ENCODE measurements around the gene TRPV3.
"Not testable (repeated sequence)": the region's sequence is repeated elsewhere in the genome, so short reads cannot be mapped to it uniquely, and the experiment has no call there.

TRPV3 gene

DNA sequence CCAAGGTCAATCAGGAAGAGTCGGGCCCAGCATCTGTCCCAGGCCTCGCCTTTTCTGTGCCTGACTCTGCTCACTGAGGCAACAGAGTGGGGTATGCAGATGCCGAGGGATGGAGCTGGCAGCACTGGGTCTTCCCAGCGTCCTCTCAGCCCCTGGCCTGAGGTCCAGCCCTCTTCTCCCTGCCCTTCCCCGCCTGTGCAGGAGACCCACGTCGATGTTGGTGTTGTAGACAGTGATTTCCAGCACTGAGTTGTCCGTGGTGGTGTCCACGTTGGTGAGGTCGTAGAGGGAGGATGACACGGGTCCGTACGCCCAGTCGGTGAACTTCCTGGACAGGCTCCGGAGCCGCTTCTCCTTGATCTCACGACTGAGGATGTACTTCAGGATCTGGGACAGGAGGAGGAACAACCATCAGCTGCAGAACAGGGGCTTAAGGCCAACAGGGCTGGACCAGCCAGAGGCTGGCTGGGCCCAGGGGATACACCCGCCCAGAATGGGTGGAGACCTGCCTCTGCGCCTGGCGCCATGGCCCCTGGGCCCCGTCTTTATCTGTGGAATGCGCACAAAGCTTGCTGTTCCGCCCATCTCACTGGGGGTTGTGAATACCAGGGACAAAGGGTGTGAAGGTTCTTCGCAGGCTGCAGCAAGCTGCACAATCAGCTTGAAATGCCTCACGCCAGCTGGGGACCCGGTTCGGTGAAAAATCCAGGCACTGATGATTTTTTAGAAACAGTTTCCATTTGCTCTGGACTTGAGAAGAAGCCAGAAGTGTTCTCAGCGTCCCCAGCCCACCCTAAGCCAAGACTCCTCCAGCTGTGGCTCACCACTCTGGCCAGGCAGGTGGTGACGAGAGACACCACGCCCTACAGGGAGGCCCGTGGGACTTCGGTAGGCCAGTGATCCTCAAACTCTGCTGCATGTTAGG, 27.5 kb downstream of the TRPV3 start:
- H3K9me3 Mint-ChIP-seq, result no peaks in the 10 kb centered on the region
- H3K4me1 Mint-ChIP-seq, result peaks cover 4% of the 10 kb centered on the region
- peaks cover 3% of the 10 kb centered on the region for H3K27me3 Mint-ChIP-seq
- ATAC-seq (ENCODE audit: low read depth) (no peak), DNase-seq (ENCODE audit: low spot score in 2 of 2) (no peak)
- H3K36me3 Mint-ChIP-seq, result peaks cover 5% of the 10 kb centered on the region
- H3K4me3 Mint-ChIP-seq, result no peak overlapping the region
- no peak overlapping the region for H3K27ac Mint-ChIP-seq

DNA sequence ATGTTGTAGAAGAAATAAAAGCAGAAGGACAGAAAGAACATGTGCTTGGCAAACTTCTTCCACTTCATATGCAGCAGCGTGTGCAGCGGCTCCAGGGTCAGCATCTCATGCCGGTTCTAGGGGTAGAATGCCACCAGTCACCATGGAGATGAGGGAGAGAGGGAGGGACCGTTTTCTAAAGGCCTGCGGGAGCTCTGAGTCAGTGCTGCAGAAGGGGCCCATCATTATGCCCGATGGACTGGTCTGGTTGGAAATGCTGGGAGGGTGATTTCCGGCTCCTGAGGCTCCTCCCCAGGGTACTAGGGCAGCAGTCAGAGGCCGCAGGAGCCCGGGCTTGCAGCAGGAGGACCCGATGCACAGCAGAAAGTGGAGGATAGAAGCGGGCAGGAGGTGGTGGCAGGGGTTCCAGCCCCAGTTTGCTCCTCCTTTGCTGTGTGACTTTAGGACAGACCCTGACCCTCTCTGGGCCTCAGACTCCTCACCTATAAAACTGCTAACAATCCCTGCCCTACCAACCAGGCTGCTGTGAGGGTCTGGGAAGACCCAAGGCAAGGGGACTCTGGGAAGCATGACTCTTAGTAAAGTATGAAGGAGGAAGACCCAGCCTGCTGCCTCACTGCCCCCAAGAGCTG, 28.6 kb downstream of the TRPV3 start:
- no peaks in the 10 kb centered on the region for H3K4me1 Mint-ChIP-seq
- H3K36me3 Mint-ChIP-seq, result peaks cover 7% of the 10 kb centered on the region
- H3K9me3 Mint-ChIP-seq, result no peaks in the 10 kb centered on the region
- H3K27ac Mint-ChIP-seq, result no peak overlapping the region
- peaks cover 3% of the 10 kb centered on the region for H3K27me3 Mint-ChIP-seq
- H3K4me3 Mint-ChIP-seq, result no peak overlapping the region
- no peak for DNase-seq (ENCODE audit: low spot score in 2 of 2)
- ATAC-seq (ENCODE audit: low read depth), result no peak

DNA sequence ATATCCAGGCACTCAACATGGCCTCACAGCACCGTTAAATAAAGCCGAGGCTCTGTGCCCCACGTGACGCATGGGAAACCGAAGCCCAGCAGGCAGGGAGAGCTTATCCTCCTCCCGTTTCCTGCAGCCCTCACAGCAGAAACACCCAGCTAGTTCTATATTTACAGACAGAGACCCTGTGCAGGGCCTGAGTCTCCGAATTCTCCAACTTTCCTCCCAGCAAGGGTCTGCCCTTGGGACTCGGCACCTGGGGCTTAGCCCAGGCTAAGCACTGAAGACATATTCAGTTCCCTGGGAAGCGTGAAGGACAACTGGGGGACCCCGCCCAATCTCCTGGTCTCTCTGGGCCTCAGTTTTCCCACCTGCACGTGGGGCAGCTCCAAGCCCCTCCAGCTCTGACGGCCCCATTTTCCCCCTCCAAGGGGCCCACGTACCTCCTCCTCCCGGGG, 29.2 kb downstream of the TRPV3 start:
- H3K4me1 Mint-ChIP-seq, result no peaks in the 10 kb centered on the region
- DNase-seq (ENCODE audit: low spot score in 2 of 2), result no peak
- no peak for ATAC-seq (ENCODE audit: low read depth)
- no peak overlapping the region for H3K27ac Mint-ChIP-seq
- no peak overlapping the region for H3K4me3 Mint-ChIP-seq
- H3K36me3 Mint-ChIP-seq, result peaks cover 7% of the 10 kb centered on the region
- H3K27me3 Mint-ChIP-seq, result peaks cover 3% of the 10 kb centered on the region
- H3K9me3 Mint-ChIP-seq, result no peaks in the 10 kb centered on the region

DNA sequence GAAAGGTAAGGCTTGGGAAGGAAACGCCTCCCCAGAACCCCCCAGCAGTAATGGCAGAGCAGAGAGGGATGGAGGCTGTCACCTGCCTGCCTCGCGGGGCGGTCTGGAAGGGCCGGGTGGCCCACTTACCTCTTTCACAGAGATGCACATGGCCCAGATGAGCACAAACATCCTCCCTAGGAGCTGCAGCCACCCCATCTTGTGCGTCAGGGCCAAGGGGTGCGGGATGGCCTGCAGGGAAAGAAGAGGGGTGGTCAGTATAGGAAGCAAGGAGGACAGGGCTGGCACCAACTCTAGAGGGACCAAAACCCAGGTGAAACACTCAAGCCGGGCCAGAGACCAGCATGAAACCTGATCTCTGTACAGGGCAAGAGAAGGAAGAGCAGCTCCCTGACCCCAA, 29.7 kb downstream of the TRPV3 start:
- Mint-ChIP-seq H3K9me3 (no peaks in the 10 kb centered on the region), H3K4me1 (no peaks in the 10 kb centered on the region), H3K36me3 (peaks cover 7% of the 10 kb centered on the region), H3K27ac (no peak overlapping the region), H3K4me3 (no peak overlapping the region), H3K27me3 (peaks cover 3% of the 10 kb centered on the region)
- DNase-seq (ENCODE audit: low spot score in 2 of 2) (no peak), ATAC-seq (ENCODE audit: low read depth) (no peak)

DNA sequence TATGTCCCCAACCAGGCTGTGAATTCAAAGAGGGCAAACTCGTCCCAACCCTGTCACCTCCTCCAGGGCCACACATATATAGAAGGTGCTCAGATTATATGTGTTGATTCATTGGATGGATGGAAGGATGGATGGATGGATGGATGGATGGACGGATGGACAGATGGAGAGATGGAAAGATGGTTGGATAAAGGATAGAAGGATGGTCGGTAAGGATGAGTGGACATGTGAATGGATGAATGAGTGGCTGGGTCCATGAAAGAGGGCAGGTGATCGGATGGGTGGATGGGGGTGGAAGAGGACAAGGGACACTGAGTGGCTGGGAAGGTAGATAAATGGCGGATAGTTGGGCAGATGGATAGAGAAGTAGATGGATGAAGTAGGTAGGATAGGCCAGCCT, 30.1 kb downstream of the TRPV3 start:
- H3K4me3 Mint-ChIP-seq, result no peak overlapping the region

DNA sequence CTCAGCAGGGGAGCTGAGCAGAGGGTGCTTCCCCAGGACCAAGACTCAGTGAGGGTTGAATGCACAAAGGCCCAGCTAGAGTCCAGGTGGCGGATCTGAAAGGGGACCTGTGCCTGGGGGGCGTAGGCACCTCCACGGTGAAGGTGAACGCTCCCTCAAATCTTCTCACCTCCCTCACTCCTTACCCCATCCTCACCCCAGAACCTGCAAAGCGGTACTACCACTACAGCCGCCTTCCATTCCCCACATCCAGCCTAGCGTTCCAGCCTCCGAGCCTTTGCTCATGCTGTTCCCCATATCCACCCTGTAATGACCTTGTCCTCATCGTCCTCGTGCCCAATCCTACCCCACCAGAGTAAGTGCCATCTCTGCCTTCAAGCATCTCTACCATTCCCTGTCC, 30.6 kb downstream of the TRPV3 start:
- H3K27ac Mint-ChIP-seq, result no peak overlapping the region
- peaks cover 5% of the 10 kb centered on the region for H3K36me3 Mint-ChIP-seq
- no peak overlapping the region for H3K4me3 Mint-ChIP-seq
- ATAC-seq (ENCODE audit: low read depth) (no peak), DNase-seq (ENCODE audit: low spot score in 2 of 2) (no peak)
- H3K4me1 Mint-ChIP-seq, result no peaks in the 10 kb centered on the region
- H3K9me3 Mint-ChIP-seq, result no peaks in the 10 kb centered on the region
- H3K27me3 Mint-ChIP-seq, result no peaks in the 10 kb centered on the region

More for the DNA sequence above, 30.1 kb downstream of the TRPV3 start:
- H3K9me3 Mint-ChIP-seq, result no peaks in the 10 kb centered on the region
- H3K27me3 Mint-ChIP-seq, result peaks cover under 1% of the 10 kb centered on the region
- no peak for ATAC-seq (ENCODE audit: low read depth)
- no peak for DNase-seq (ENCODE audit: low spot score in 2 of 2)
- no peak overlapping the region for H3K27ac Mint-ChIP-seq
- H3K36me3 Mint-ChIP-seq, result peaks cover 5% of the 10 kb centered on the region
- H3K4me1 Mint-ChIP-seq, result no peaks in the 10 kb centered on the region

DNA sequence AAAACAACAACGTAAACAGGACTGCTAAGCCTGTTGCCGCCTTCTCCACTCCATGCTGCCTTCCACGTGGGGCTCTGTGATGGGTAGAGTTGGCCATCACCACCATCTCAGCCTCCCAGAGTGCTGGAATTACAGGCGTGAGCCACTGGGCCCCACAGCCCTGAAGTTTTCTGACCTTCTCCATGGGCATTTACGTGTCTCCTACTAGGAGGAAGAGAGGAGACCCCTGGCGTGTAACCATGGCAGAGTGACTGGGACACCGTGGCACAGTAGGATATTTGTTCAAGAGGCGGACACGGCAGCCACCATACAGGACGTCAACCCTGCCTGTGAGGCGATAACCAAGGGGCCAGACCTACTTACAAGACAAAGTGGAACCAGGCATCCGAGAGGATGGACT, 31.1 kb downstream of the TRPV3 start:
- peaks cover 5% of the 10 kb centered on the region for H3K36me3 Mint-ChIP-seq
- no peaks in the 10 kb centered on the region for H3K4me1 Mint-ChIP-seq
- ATAC-seq (ENCODE audit: low read depth) (no peak), DNase-seq (ENCODE audit: low spot score in 2 of 2) (no peak)
- H3K4me3 Mint-ChIP-seq, result no peak overlapping the region
- H3K9me3 Mint-ChIP-seq, result no peaks in the 10 kb centered on the region
- no peak overlapping the region for H3K27ac Mint-ChIP-seq
- H3K27me3 Mint-ChIP-seq, result no peaks in the 10 kb centered on the region

DNA sequence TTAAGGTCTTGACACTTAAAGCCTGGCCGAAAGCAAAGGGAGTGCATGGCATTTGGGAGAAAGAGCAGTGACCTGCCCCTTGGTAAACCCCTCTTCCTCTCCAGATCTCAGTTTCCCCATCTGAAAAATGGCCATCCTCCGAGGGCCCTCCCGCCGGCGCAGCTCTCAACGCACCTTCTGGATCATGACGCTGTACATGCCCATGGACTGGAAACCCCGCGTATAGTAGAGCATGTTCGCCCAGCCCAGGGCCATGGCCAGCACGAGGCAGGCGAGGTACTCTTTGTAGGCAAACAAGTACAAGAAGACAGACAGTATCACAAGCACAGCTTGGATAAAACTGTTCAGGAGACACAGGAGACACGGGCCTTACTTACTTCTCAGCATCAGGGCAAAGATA, 33.6 kb downstream of the TRPV3 start:
- H3K4me1 Mint-ChIP-seq, result no peaks in the 10 kb centered on the region
- H3K27ac Mint-ChIP-seq, result no peak overlapping the region
- H3K36me3 Mint-ChIP-seq, result peaks cover 5% of the 10 kb centered on the region
- H3K9me3 Mint-ChIP-seq, result no peaks in the 10 kb centered on the region
- no peak for ATAC-seq (ENCODE audit: low read depth)
- DNase-seq (ENCODE audit: low spot score in 2 of 2), result no peak
- no peak overlapping the region for H3K4me3 Mint-ChIP-seq
- no peaks in the 10 kb centered on the region for H3K27me3 Mint-ChIP-seq

DNA sequence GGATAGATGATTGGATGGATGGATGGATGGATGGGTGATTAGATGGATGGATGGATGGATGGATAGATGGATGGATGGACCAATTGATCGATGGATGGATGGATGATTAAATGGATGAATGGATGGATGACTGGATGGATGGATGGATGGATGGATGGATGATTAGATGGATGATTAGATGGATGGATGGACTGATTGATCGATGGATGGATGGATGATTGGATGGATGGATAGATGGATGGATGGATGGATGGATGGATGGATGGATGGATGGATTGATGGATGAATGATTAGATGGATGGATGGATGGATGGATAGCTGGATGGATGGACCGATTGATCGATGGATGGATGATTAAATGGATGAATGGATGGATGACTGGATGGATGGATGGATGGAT, 38.1 kb downstream of the TRPV3 start:
- not testable (repeated sequence) for DNase-seq (ENCODE audit: low spot score in 2 of 2); H3K4me1 Mint-ChIP-seq; H3K27me3 Mint-ChIP-seq; H3K9me3 Mint-ChIP-seq; H3K4me3 Mint-ChIP-seq; H3K27ac Mint-ChIP-seq; H3K36me3 Mint-ChIP-seq; ATAC-seq (ENCODE audit: low read depth)

DNA sequence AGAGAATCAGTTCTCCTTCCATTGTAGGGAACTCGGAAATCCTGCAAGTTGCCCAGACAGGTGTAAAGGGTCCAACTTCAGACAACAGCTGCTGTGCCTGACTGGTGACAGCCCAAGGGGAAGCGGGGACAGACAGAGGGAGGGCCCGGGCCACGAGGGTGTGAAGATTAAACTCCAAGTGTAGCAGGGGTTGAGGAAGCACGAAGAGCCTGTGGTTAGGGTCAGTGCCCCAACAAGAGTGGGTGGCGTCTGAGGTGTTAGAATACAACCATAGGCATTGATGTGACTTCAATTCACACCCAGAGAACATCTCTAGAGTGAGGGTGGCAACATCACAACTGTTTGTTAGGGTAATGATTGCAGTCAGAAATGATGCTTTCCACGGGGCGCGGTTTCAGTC, 42.7 kb downstream of the TRPV3 start:
- Mint-ChIP-seq H3K9me3 (no peaks in the 10 kb centered on the region), H3K27me3 (no peaks in the 10 kb centered on the region), H3K4me3 (no peak overlapping the region), H3K27ac (no peak overlapping the region), H3K36me3 (peaks cover 9% of the 10 kb centered on the region), H3K4me1 (no peaks in the 10 kb centered on the region)
- ATAC-seq (ENCODE audit: low read depth) (no peak), DNase-seq (ENCODE audit: low spot score in 2 of 2) (no peak)

DNA sequence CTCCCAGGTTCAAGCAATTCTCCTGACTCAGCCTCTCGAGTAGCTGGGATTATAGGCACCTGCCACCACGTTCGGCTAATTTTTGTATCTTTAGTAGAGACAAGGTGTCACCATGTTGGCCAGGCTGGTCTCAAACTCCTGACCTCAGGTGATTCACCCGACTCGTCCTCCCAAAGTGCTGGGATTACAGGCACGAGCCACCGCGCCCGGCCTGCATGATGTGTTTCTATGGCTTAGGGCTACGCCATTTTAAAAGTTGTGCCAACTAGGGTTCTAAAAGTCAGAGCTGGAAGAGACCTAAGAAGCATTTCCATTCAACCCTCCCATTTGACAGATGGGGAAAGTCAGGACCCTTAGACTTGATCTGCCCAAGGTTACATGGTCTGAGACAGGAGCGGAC, 43.4 kb downstream of the TRPV3 start:
- H3K27me3 Mint-ChIP-seq; H3K9me3 Mint-ChIP-seq; H3K4me1 Mint-ChIP-seq; DNase-seq (ENCODE audit: low spot score in 2 of 2); H3K4me3 Mint-ChIP-seq; H3K27ac Mint-ChIP-seq; ATAC-seq (ENCODE audit: low read depth): not testable (repeated sequence)
- peaks cover 12% of the 10 kb centered on the region for H3K36me3 Mint-ChIP-seq

DNA sequence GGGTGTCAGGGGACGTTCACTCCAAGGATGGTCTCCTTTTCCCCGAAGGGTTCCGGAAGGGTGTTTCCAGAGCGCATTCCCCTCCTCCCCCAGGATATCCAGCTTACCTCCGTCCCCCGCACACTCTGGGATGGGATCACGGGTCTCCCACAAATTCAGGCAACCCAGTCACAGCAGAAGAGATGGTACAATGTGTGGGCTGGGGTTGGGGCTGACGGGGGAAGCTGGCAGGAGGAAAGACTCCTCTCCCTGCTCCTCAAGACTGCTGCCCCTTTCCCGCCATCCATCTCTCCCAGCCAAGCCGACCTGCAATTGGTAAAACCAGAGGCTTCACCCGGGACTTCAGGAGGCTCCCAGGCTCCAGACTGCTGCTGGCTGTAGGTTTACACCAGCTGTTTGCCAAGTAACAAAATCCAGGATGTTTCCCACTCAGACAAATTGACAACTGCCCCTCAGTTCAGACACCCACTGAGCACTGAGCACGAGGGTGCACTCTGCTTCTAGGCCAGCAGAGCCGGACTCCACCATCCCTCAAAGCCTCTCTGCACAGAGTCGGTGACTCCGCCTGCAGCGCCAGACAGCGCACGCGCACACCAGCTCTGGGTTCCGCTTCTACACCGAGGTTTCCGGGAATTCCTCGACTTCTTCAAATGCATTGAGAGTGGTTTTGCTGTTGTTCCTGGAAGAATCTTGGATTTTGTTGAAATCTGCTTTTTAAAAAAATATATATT, 44.1 kb downstream of the TRPV3 start:
- no peaks in the 10 kb centered on the region for H3K27me3 Mint-ChIP-seq
- no peak overlapping the region for H3K27ac Mint-ChIP-seq
- no peak for ATAC-seq (ENCODE audit: low read depth)
- H3K4me1 Mint-ChIP-seq, result no peaks in the 10 kb centered on the region
- H3K9me3 Mint-ChIP-seq, result no peaks in the 10 kb centered on the region
- H3K4me3 Mint-ChIP-seq, result peak overlapping the region; percentile 8
- H3K36me3 Mint-ChIP-seq, result peaks cover 12% of the 10 kb centered on the region
- no peak for DNase-seq (ENCODE audit: low spot score in 2 of 2)

DNA sequence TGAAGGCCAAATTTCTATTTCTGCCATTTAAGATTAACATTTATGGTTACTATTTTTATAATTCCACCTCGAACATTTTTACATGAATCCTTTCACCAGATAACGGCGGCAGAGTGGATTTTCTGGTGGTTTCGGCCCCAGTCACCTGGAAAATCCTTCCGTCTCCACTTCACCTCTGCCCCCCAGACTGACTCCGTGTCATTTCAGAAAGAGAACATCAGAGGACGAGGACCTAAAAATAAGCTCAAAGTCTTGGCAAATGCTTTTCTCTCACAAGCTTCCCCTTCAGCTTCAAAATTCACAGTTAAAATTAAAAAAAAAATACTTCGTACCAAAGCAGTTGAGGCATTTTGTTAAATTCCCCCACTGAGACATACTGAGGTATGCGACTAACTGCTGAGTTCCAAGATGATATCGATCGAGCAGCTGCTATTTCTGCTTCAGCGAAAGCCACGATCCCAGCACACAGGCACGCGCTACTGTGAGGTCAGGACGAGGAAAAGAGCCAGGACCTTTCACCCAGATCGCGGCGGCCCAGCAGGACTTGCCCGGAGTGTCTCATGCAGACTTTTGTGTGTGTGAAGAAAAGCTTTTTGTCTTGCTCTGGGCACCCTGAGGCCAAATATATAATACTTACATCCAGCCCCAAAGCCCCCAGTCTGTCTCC, 45.0 kb downstream of the TRPV3 start:
- Mint-ChIP-seq H3K27me3 (no peaks in the 10 kb centered on the region), H3K4me1 (no peaks in the 10 kb centered on the region), H3K36me3 (peaks cover 8% of the 10 kb centered on the region), H3K4me3 (no peak overlapping the region), H3K9me3 (no peaks in the 10 kb centered on the region), H3K27ac (no peak overlapping the region)
- DNase-seq (ENCODE audit: low spot score in 2 of 2) (no peak), ATAC-seq (ENCODE audit: low read depth) (no peak)

All from memory B cell (primary cell).